Measurements from ENCODE around the gene F2R.
"Not testable (repeated sequence)": the region's sequence is repeated elsewhere in the genome, so short reads cannot be mapped to it uniquely, and the experiment has no call there.

The F2R gene

GRCh38 chr5:76715736-76716455 is at the start of gene F2R:
F2R (plus strand) TSS chr5:76716126; CDS start chr5:76716308, 182 bp downstream.
- FAIRE-seq, result no peak

GRCh38 chr5:76667495-76667894 is 48.4 kb upstream of the F2R start:
- FAIRE-seq, result no peak

- FAIRE-seq, result no peak
These were observed 46.7 kb upstream of the F2R start for GRCh38 chr5:76669245-76669644.

- FAIRE-seq, result no peak
These were observed 45.4 kb upstream of the F2R start for GRCh38 chr5:76670508-76670907.

- no peak for FAIRE-seq
These were observed 43.7 kb upstream of the F2R start for GRCh38 chr5:76672242-76672641.

- FAIRE-seq, result no peak
These were observed 42.8 kb upstream of the F2R start for GRCh38 chr5:76673125-76673524.

GRCh38 chr5:76674330-76675066 is 41.4 kb upstream of the F2R start:
- no peak for FAIRE-seq

GRCh38 chr5:76675364-76675763 is 40.6 kb upstream of the F2R start:
- FAIRE-seq, result no peak

- no peak for FAIRE-seq
These were observed 38.0 kb upstream of the F2R start for GRCh38 chr5:76677849-76678472.

- FAIRE-seq, result no peak
These were observed 36.7 kb upstream of the F2R start for GRCh38 chr5:76679231-76679630.

- not testable (repeated sequence) for FAIRE-seq
These were observed 35.1 kb upstream of the F2R start for GRCh38 chr5:76680826-76681225.

- FAIRE-seq, result no peak
These were observed 34.6 kb upstream of the F2R start for GRCh38 chr5:76681287-76681686.

- no peak for FAIRE-seq
These were observed 33.5 kb upstream of the F2R start for GRCh38 chr5:76682387-76682786.

GRCh38 chr5:76683816-76684731 is 31.9 kb upstream of the F2R start:
- FAIRE-seq, result no peak

GRCh38 chr5:76684756-76685519 is 31.0 kb upstream of the F2R start:
- FAIRE-seq, result no peak

- no peak for FAIRE-seq
These were observed 30.2 kb upstream of the F2R start for GRCh38 chr5:76685704-76686103.

GRCh38 chr5:76688212-76688611 is 27.7 kb upstream of the F2R start:
- FAIRE-seq, result no peak

- FAIRE-seq, result no peak
These were observed 27.1 kb upstream of the F2R start for GRCh38 chr5:76688836-76689235.

- no peak for FAIRE-seq
These were observed 26.4 kb upstream of the F2R start for GRCh38 chr5:76689321-76690036.

- FAIRE-seq, result no peak
These were observed 25.8 kb upstream of the F2R start for GRCh38 chr5:76690037-76690679.

Measured in A204.1 (cell line).